ENCODE data around the gene BRCA2.

BRCA2 gene

GRCh38 chr13:32432856-32433255 is 117.5 kb downstream of the BRCA2 start:
- no peak for DNase-seq

GRCh38 chr13:32438871-32439270 is 123.6 kb downstream of the BRCA2 start:
- DNase-seq, result no peak

GRCh38 chr13:32443111-32443510 is 127.8 kb downstream of the BRCA2 start:
- no peak for DNase-seq

GRCh38 chr13:32445461-32445860 is 130.2 kb downstream of the BRCA2 start:
- no peak for DNase-seq

- DNase-seq, result no peak
Observed at GRCh38 chr13:32446220-32446619, 130.9 kb downstream of the BRCA2 start.

GRCh38 chr13:32446773-32447465 is 131.6 kb downstream of the BRCA2 start:
- DNase-seq, result no peak

- DNase-seq, result no peak
Observed at GRCh38 chr13:32447894-32448623, 132.8 kb downstream of the BRCA2 start.

- no peak for DNase-seq
Observed at GRCh38 chr13:32448972-32449371, 133.7 kb downstream of the BRCA2 start.
